Forelimb muscle (tissue), 1 donor: ENCODE results near the gene RPL22. TPM values are rescaled to one million over a fixed set of nuclear protein-coding genes. Genes with fewer than 3 reads are reported as not detected.

Source experiments
- DNase-seq: peaks from one replicate; pipeline ENCODE4 v3.0.0-alpha.2; 2013; ENCODE audit warnings: low read depth
- polyA plus RNA-seq: library from polyadenylated mRNA; unstranded; fragments of 120-200 nt; gene quantifications from one replicate; pipeline ENCODE4 v1.2.1, GENCODE V29; 2013; ENCODE audit not compliant: insufficient read length

The RPL22 gene
- polyA plus RNA-seq, 1 donor = 687 TPM

GRCh38 chr1:6205849-6206519 is 6.6 kb upstream of the RPL22 start, which contains the start of gene RNF207:
TSS of gene RNF207 (plus strand) at chr1:6206119. CDS start at chr1:6206536, 417 bp downstream.
- no peak for DNase-seq

- no peak for DNase-seq
These were observed 2.9 kb upstream of the RPL22 start for GRCh38 chr1:6202256-6202655.

- DNase-seq = no peak
These were observed 904 bp upstream of the RPL22 start for GRCh38 chr1:6200188-6200809.

- DNase-seq = no peak
These were observed 623 bp downstream of the RPL22 start for GRCh38 chr1:6198646-6199297.

- DNase-seq = no peak
These were observed 1.5 kb downstream of the RPL22 start for GRCh38 chr1:6197746-6198427.

- no peak for DNase-seq
These were observed 7.4 kb downstream of the RPL22 start for GRCh38 chr1:6191968-6192367.

GRCh38 chr1:6188466-6188865 is 10.9 kb downstream of the RPL22 start:
- DNase-seq = no peak

GRCh38 chr1:6185635-6186382 is 13.6 kb downstream of the RPL22 start:
- DNase-seq = no peak

GRCh38 chr1:6185151-6185550 is 14.2 kb downstream of the RPL22 start:
- DNase-seq = no peak

GRCh38 chr1:6184083-6184783 is 15.2 kb downstream of the RPL22 start:
- DNase-seq = no peak

GRCh38 chr1:6183520-6183989 is 15.8 kb downstream of the RPL22 start:
- DNase-seq = no peak

GRCh38 chr1:6181347-6181770 is 18.0 kb downstream of the RPL22 start:
- DNase-seq = no peak

- no peak for DNase-seq
These were observed 18.6 kb downstream of the RPL22 start for GRCh38 chr1:6180707-6181311.

GRCh38 chr1:6180268-6180706 is 19.1 kb downstream of the RPL22 start, which contains the start of gene CHD5:
TSS of gene CHD5 (minus strand) at chr1:6180321. CDS start at chr1:6180023, 298 bp downstream.
- DNase-seq = no peak

- no peak for DNase-seq
These were observed 19.7 kb downstream of the RPL22 start for GRCh38 chr1:6179564-6180175.

- DNase-seq = no peak
These were observed 20.4 kb downstream of the RPL22 start for GRCh38 chr1:6178751-6179563.

- no peak for DNase-seq
These were observed 21.6 kb downstream of the RPL22 start for GRCh38 chr1:6177681-6178380.

- no peak for DNase-seq
These were observed 22.6 kb downstream of the RPL22 start for GRCh38 chr1:6176779-6177178.
